GM12878 (cell line): ENCODE data around the gene PXMP2. TPM values are rescaled to one million over a fixed set of nuclear protein-coding genes. Genes with fewer than 3 reads are reported as not detected.
A peak's percentile ranks its signal among the peaks of the same experiment; 100 is the strongest.

Experiments used
- ATAC-seq: fragments of 200-7000 bp; cut with Tn5 transposase; 3 replicates; pipeline ENCODE4 v1.9.1; 2020; ENCODE audit warnings: mild to moderate bottlenecking, moderate library complexity
- BruUV-seq: library from RNA; stranded (reverse); fragments of 400-500 nt; replicated peaks from 2 replicates; lab custom pipeline; 2021; lab: Mats Ljungman, UMichigan
- CTCF ChIA-PET: fragments of 300-600 bp; sonication (Branson Sonifier 250); formaldehyde crosslinking; extraction: SDS; loops from one replicate; lab custom pipeline; 2021; ENCODE audit warnings: inconsistent platforms; lab: Yijun Ruan, JAX
- POLR2A ChIA-PET: fragments of 350-600 bp; formaldehyde crosslinking; extraction: SDS; loops from one replicate; lab custom pipeline; 2021; ENCODE audit warnings: inconsistent platforms; lab: Charles Lee
- RAD21 ChIA-PET: fragments of 300-600 bp; sonication (Branson Sonifier 250); formaldehyde crosslinking; loops from one replicate; lab custom pipeline; 2023; ENCODE audit warnings: antibody characterized with exemption; ENCODE audit not compliant: unreplicated experiment; lab: Charles Lee
- SMC1A ChIA-PET: fragments of 300-600 bp; sonication (Branson Sonifier 250); formaldehyde crosslinking; loops from one replicate; lab custom pipeline; 2023; ENCODE audit not compliant: unreplicated experiment, uncharacterized antibody; lab: Charles Lee
- DNase-seq: peaks from one replicate; pipeline ENCODE4 v3.0.0-alpha.2; 2011; ENCODE audit warnings: low read depth, low spot score
- FAIRE-seq: peaks from 3 replicates; lab custom pipeline; 2011; peaks lifted over from hg19 to GRCh38; lab: Jason Lieb, UNC
- H2AFZ ChIP-seq: 2 replicates; pipeline ENCODE4 v1.6.0; 2011; ENCODE audit warnings: low read depth, low read length, control low read depth; ENCODE audit not compliant: control insufficient read depth
- H3K27ac ChIP-seq: 2 replicates; pipeline ENCODE4 v1.5.1; 2011; ENCODE audit warnings: control low read depth; ENCODE audit not compliant: control insufficient read depth, insufficient read depth
- H3K27me3 ChIP-seq, 2 experiments: replicated peaks in 1 of 2; 2 replicates each; pipeline versions ENCODE4 v1.6.0 to v1.6.1; 2011; ENCODE audit warnings: low read length in 1 of 2; ENCODE audit not compliant: control insufficient read depth in 2 of 2, insufficient read depth in 2 of 2
- H3K36me3 ChIP-seq, 2 experiments: 2 replicates each; pipeline ENCODE4 v1.5.1; 2011; ENCODE audit warnings: low read length in 1 of 2; ENCODE audit not compliant: control insufficient read depth in 2 of 2, insufficient read depth in 2 of 2
- H3K4me1 ChIP-seq: 2 replicates; pipeline ENCODE4 v1.6.1; 2011; ENCODE audit warnings: mild to moderate bottlenecking, low read length, moderate library complexity, mixed read lengths; ENCODE audit not compliant: control insufficient read depth, insufficient read depth
- H3K4me2 ChIP-seq: 2 replicates; pipeline ENCODE4 v1.6.0; 2011; ENCODE audit warnings: control low read depth; ENCODE audit not compliant: control insufficient read depth, insufficient read depth
- H3K4me3 ChIP-seq: fragments of 200-600 bp; sonication (generic); 2 replicates; pipeline ENCODE4 v1.5.1; 2016
- H3K79me2 ChIP-seq: 2 replicates; pipeline ENCODE4 v1.6.0; 2011; ENCODE audit warnings: low read length; ENCODE audit not compliant: control insufficient read depth, insufficient read depth
- H3K9ac ChIP-seq: 2 replicates; pipeline ENCODE4 v1.8.0; 2011; ENCODE audit warnings: low read length, control low read depth, mixed read lengths; ENCODE audit not compliant: control insufficient read depth, insufficient read depth
- H3K9me3 ChIP-seq: replicated peaks from 3 replicates; pipeline ENCODE4 v1.5.1; 2011; ENCODE audit warnings: mild to moderate bottlenecking, low read length; ENCODE audit not compliant: control insufficient read depth, insufficient read depth
- H4K20me1 ChIP-seq: 2 replicates; pipeline ENCODE4 v1.6.0; 2011; ENCODE audit not compliant: control insufficient read depth, insufficient read depth
- SMC3 ChIP-seq: IDR thresholded peaks from 2 replicates; pipeline ENCODE4 v1.6.1; 2011; ENCODE audit warnings: low read length, improper control_type of control experiment, borderline replicate concordance
- WGBS: methylation state at CpG from one replicate; pipeline ENCODE4 v1.1.6; 2016; ENCODE audit warnings: low lambda C conversion rate; ENCODE audit not compliant: insufficient replicate concordance, insufficient coverage; ENCODE audit errors: missing lambda C conversion rate; 5-methylcytosine and 5-hydroxymethylcytosine counted together
- in situ Hi-C: fragments of 300-500 bp; cut with MboI; formaldehyde crosslinking; loops from 9 replicates; pipeline ENCODE4 v1.14.3; 2018; ENCODE audit warnings: mixed read lengths
- intact Hi-C: fragments of 100-400 bp; cut with micrococcal nuclease; formaldehyde crosslinking; loops from one replicate; pipeline ENCODE4 v1.14.2; 2022; ENCODE audit not compliant: unreplicated experiment
- polyA plus RNA-seq, 11 experiments: library from polyadenylated mRNA; depleted of rRNA in 4 of 11; unstranded in 6 of 11; stranded (reverse) in 5 of 11; fragments of >200 nt; fragmentation: Nextera tagmentation in 4 of 11; fragmentation: Illumina TruSeq in 1 of 11; extraction: Ambion mirVana in 4 of 11; extraction: Trizol in 1 of 11; gene quantifications; 1 replicate in 1 of 11; 2 replicates in 10 of 11; pipeline versions ENCODE4 v1.2.1 to v1.2.3, GENCODE V29; 2011 to 2016; ENCODE audit warnings: inconsistent platforms in 2 of 11, missing spikeins in 2 of 11, low read depth in 1 of 11
- total RNA-seq, 4 experiments: library from RNA; depleted of rRNA in 3 of 4; stranded (reverse); fragments of >200 nt in 3 of 4; fragmentation: Illumina TruSeq in 1 of 4; extraction: Trizol in 1 of 4; gene quantifications; 2 replicates each; pipeline versions ENCODE4 v1.2.1 to v1.2.3, GENCODE V29; 2013 to 2021
- TF ChIP-seq, protein P1 (sequence below), 3 experiments: IDR thresholded peaks in 2 of 3; conservative IDR thresholded peaks in 1 of 3; 2 replicates each; pipeline ENCODE4 v1.5.1; 2011; ENCODE audit warnings: low read depth in 3 of 3, low read length in 3 of 3, mild to moderate bottlenecking in 3 of 3, control low read depth in 2 of 3, moderate library complexity in 2 of 3, inconsistent platforms in 1 of 3, mixed read lengths in 1 of 3; ENCODE audit not compliant: control insufficient read depth in 2 of 3, insufficient read depth in 1 of 3; ENCODE audit errors: extremely low read depth in 1 of 3
- TF ChIP-seq, protein P2 (sequence below): fragments of 150-350 bp; IDR thresholded peaks from 2 replicates; pipeline ENCODE4 v1.6.1; 2014; ENCODE audit warnings: mild to moderate bottlenecking, low read depth, low read length

The PXMP2 gene
- total and polyA plus RNA-seq, 10 of the 15 experiments (the other 5 are each of a cell fraction or from before 2014, with no cell fraction given) = 4.0 to 97.8 (median 42.0) TPM

DNA sequence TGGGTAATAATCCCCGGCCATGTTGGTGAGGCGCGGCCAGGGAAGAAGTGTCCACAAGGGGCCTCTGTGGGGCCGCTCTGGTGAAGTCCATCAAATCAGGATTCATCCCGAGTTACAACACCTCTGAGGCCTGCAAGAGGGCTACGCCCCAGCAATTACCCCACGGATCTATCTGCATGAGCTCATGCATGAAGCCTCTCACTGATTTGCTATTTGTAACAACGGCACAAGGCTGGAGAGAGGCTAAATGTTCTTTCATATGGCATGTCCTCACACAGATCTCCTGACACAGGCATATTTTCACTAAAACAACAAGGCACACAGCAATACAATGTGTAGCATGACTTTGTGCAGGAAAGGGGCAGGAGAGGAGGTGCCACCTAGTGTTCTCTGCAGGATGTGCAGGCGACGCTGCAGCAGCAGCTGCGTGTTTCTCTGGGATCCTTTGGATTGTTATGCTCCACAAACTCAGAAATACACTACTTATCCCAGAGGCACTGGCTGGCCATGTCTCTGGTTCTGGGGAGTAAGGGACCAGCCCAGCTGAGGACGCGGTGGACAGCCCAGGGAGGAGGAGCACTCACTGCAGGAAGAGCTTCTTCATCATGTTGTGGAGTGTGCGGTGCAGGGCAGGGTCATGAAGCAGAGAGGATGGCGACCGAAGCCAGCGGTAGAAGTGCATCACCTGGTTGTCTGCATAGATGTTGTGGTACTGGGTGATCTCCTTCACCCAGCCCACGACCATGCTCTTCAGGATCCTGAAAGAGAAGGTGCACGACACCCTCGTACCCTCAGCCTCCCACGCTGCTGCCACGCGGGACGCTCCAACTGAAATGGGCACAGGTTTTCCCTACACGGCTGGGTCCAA, 48.6 kb upstream of the PXMP2 start:
- H3K36me3 ChIP-seq = peaks cover 24 to 57% of the 10 kb centered on the region in 2 experiments
- H3K79me2 ChIP-seq = no peaks in the 10 kb centered on the region
- H3K9ac ChIP-seq = no peak overlapping the region
- H3K9me3 ChIP-seq = no peaks in the 10 kb centered on the region
- intact Hi-C loops (no loop called here), in situ Hi-C loops (no loop called here)
- no peak for DNase-seq
- no peak overlapping the region for H2AFZ ChIP-seq
- POLR2A ChIA-PET = no interaction called here
- peak; percentile 57 for FAIRE-seq
- H4K20me1 ChIP-seq = no peaks in the 10 kb centered on the region
- no peaks in the 10 kb centered on the region; the same call in 1 of the 2 replicates for H3K4me1 ChIP-seq
- SMC1A ChIA-PET = no interaction called here
- H3K4me3 ChIP-seq = no peak overlapping the region
- no peaks in the 10 kb centered on the region for H3K27me3 ChIP-seq
- no peak overlapping the region for H3K4me2 ChIP-seq
- RAD21 ChIA-PET = no interaction called here
- ATAC-seq = peak; percentile 73
- H3K27ac ChIP-seq = no peak overlapping the region
- CTCF ChIA-PET = interaction anchor here (0.6 to 1.0 kb wide), 3 partner anchors 10 to 237 kb away, joined by 3 to 4 read pairs (median 3); no protein-coding TSS in a partner anchor
- BruUV-seq = no TSS peak
- WGBS = 88% methylated on average over 25 of the region's 25 CpGs
- TF ChIP-seq, protein P1, sequence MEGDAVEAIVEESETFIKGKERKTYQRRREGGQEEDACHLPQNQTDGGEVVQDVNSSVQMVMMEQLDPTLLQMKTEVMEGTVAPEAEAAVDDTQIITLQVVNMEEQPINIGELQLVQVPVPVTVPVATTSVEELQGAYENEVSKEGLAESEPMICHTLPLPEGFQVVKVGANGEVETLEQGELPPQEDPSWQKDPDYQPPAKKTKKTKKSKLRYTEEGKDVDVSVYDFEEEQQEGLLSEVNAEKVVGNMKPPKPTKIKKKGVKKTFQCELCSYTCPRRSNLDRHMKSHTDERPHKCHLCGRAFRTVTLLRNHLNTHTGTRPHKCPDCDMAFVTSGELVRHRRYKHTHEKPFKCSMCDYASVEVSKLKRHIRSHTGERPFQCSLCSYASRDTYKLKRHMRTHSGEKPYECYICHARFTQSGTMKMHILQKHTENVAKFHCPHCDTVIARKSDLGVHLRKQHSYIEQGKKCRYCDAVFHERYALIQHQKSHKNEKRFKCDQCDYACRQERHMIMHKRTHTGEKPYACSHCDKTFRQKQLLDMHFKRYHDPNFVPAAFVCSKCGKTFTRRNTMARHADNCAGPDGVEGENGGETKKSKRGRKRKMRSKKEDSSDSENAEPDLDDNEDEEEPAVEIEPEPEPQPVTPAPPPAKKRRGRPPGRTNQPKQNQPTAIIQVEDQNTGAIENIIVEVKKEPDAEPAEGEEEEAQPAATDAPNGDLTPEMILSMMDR (IDR thresholded peaks at IDR 0.05 in 2 of 3, conservative IDR thresholded peaks at IDR 0.05 in 1 of 3; ENCODE audit: control insufficient read depth in 2 of 3, extremely low read depth in 1 of 3, insufficient read depth in 1 of 3, low read depth in 3 of 3, low read length in 3 of 3) = peak; percentile 51 to 76 (median 75)
- TF ChIP-seq, protein P2, sequence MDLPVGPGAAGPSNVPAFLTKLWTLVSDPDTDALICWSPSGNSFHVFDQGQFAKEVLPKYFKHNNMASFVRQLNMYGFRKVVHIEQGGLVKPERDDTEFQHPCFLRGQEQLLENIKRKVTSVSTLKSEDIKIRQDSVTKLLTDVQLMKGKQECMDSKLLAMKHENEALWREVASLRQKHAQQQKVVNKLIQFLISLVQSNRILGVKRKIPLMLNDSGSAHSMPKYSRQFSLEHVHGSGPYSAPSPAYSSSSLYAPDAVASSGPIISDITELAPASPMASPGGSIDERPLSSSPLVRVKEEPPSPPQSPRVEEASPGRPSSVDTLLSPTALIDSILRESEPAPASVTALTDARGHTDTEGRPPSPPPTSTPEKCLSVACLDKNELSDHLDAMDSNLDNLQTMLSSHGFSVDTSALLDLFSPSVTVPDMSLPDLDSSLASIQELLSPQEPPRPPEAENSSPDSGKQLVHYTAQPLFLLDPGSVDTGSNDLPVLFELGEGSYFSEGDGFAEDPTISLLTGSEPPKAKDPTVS = no peak
- TF ChIP-seq SMC3 = peak; percentile 20; the same call in 1 of the 2 replicates
